Epithelial cell of esophagus (primary cell): ENCODE data around the gene ZDHHC14.

Source experiments
- DNase-seq: peaks from one replicate; pipeline ENCODE4 v3.0.0; 2010; ENCODE audit warnings: low read depth
- H3K4me3 ChIP-seq: 2 replicates; pipeline ENCODE4 v1.5.1; 2011; ENCODE audit warnings: mild to moderate bottlenecking, low read length, control low read depth
- CTCF ChIP-seq: IDR thresholded peaks from 2 replicates; pipeline ENCODE4 v1.5.1; 2011; ENCODE audit warnings: low read depth, mild to moderate bottlenecking, low read length, control low read depth, inconsistent platforms; ENCODE audit not compliant: insufficient read depth; ENCODE audit errors: missing control alignments

The ZDHHC14 gene

GRCh38 chr6:157520596-157521361 lies 139.8 kb downstream of the ZDHHC14 start:
- DNase-seq, result no peak
- H3K4me3 ChIP-seq, result no peak overlapping the region
- TF ChIP-seq CTCF, result no peak

GRCh38 chr6:157521362-157522335 lies 140.7 kb downstream of the ZDHHC14 start:
- TF ChIP-seq CTCF, result no peak
- no peak overlapping the region for H3K4me3 ChIP-seq
- no peak for DNase-seq

- no peak overlapping the region for H3K4me3 ChIP-seq
- no peak for DNase-seq
- no peak for TF ChIP-seq CTCF
Observed at GRCh38 chr6:157522472-157522871, 141.5 kb downstream of the ZDHHC14 start.

GRCh38 chr6:157524735-157525134 lies 143.7 kb downstream of the ZDHHC14 start:
- no peak overlapping the region for H3K4me3 ChIP-seq
- no peak for DNase-seq
- no peak for TF ChIP-seq CTCF

- TF ChIP-seq CTCF, result no peak
- no peak for DNase-seq
- H3K4me3 ChIP-seq, result no peak overlapping the region
Observed at GRCh38 chr6:157525292-157525889, 144.4 kb downstream of the ZDHHC14 start.

GRCh38 chr6:157525918-157526425 lies 145.0 kb downstream of the ZDHHC14 start:
- no peak overlapping the region for H3K4me3 ChIP-seq
- no peak for DNase-seq
- no peak for TF ChIP-seq CTCF
